GM18526 (cell line): ENCODE results near the gene CFB.

ENCODE experiments used
- POLR2A ChIP-seq: IDR thresholded peaks from 3 replicates; pipeline ENCODE4 v1.6.1; 2011; ENCODE audit not compliant: insufficient read length; ENCODE audit errors: extremely low read depth

The CFB gene

GRCh38 chr6:31945507-31946369, at the start of gene CFB:
TSS of gene CFB (plus strand) at chr6:31946095. CDS start at chr6:31946222, 127 bp downstream.
- no peak for TF ChIP-seq POLR2A

GRCh38 chr6:31896493-31896855, 49.4 kb upstream of the CFB start:
- no peak for TF ChIP-seq POLR2A

- TF ChIP-seq POLR2A: no peak
Measured at GRCh38 chr6:31896856-31897611, 48.9 kb upstream of the CFB start.

GRCh38 chr6:31897612-31898382, 48.1 kb upstream of the CFB start, which contains the start of gene EHMT2:
TSS of gene EHMT2 (minus strand) at chr6:31897698. CDS start at chr6:31897677, 21 bp downstream.
- TF ChIP-seq POLR2A: no peak

- TF ChIP-seq POLR2A: no peak
Measured at GRCh38 chr6:31898383-31899011, 47.4 kb upstream of the CFB start.

GRCh38 chr6:31899215-31899614, 46.7 kb upstream of the CFB start:
- no peak for TF ChIP-seq POLR2A

GRCh38 chr6:31899882-31900722, 45.8 kb upstream of the CFB start:
- no peak for TF ChIP-seq POLR2A

GRCh38 chr6:31900917-31901414, 44.9 kb upstream of the CFB start:
- no peak for TF ChIP-seq POLR2A

- no peak for TF ChIP-seq POLR2A
Measured at GRCh38 chr6:31901415-31901952, 44.4 kb upstream of the CFB start.

GRCh38 chr6:31901953-31902643, 43.8 kb upstream of the CFB start, which contains the start of gene ZBTB12:
TSS of gene ZBTB12 (minus strand) at chr6:31902086. CDS start at chr6:31901305, 781 bp downstream.
- TF ChIP-seq POLR2A: peak; percentile 46

GRCh38 chr6:31903957-31904356, 41.9 kb upstream of the CFB start:
- TF ChIP-seq POLR2A: no peak

- no peak for TF ChIP-seq POLR2A
Measured at GRCh38 chr6:31905041-31905440, 40.9 kb upstream of the CFB start.

- no peak for TF ChIP-seq POLR2A
Measured at GRCh38 chr6:31906122-31906521, 39.8 kb upstream of the CFB start.
